SU-DHL-6 (cell line): ENCODE data around the gene CDH13.

ENCODE experiments used
- H2AFZ ChIP-seq: fragments of 200-600 bp; sonication (generic); 2 replicates; pipeline ENCODE4 v1.6.1; 2014; ENCODE audit warnings: low read depth, mild to moderate bottlenecking, moderate library complexity, mixed read lengths, antibody characterized with exemption, low read length; ENCODE audit not compliant: severe bottlenecking
- H3F3A ChIP-seq: fragments of 200-600 bp; shearing (Covaris generic); 2 replicates; pipeline ENCODE4 v1.6.0; 2016; ENCODE audit warnings: antibody characterized with exemption, mild to moderate bottlenecking; ENCODE audit not compliant: insufficient read depth
- H3K27ac ChIP-seq: fragments of 200-600 bp; sonication (generic); 2 replicates; pipeline ENCODE4 v1.5.1; 2016; ENCODE audit warnings: low read depth, mild to moderate bottlenecking, low read length, moderate library complexity, mixed read lengths
- H3K27me3 ChIP-seq: fragments of 200-600 bp; sonication (generic), shearing (Covaris generic); 2 replicates; pipeline ENCODE4 v1.6.0; 2014; ENCODE audit warnings: mild to moderate bottlenecking, low read length
- H3K36me3 ChIP-seq: fragments of 200-600 bp; sonication (generic); 2 replicates; pipeline ENCODE4 v1.6.1; 2014; ENCODE audit warnings: mild to moderate bottlenecking, low read length, mixed read lengths
- H3K4me2 ChIP-seq: fragments of 300-600, 200-600 bp; shearing (Covaris generic), sonication (generic); 2 replicates; pipeline ENCODE4 v1.6.0; 2014; ENCODE audit warnings: low read length, low read depth, mild to moderate bottlenecking; ENCODE audit not compliant: poor library complexity, severe bottlenecking
- H3K4me3 ChIP-seq: fragments of 200-600 bp; sonication (generic); 2 replicates; pipeline ENCODE4 v1.5.1; 2014; ENCODE audit warnings: antibody characterized with exemption, low read length, mild to moderate bottlenecking, mixed read lengths; ENCODE audit not compliant: insufficient read depth, poor library complexity, severe bottlenecking
- H3K79me2 ChIP-seq: fragments of 200-600 bp; sonication (generic); 2 replicates; pipeline ENCODE4 v1.6.1; 2014; ENCODE audit warnings: mild to moderate bottlenecking, low read length, moderate library complexity; ENCODE audit not compliant: insufficient read depth
- H3K9ac ChIP-seq: fragments of 200-600 bp; sonication (generic); 2 replicates; pipeline ENCODE4 v1.7.0; 2014; ENCODE audit warnings: mild to moderate bottlenecking, low read length
- H3K9me2 ChIP-seq: fragments of 200-600 bp; sonication (generic); replicated peaks from 2 replicates; pipeline ENCODE4 v1.6.1; 2014; ENCODE audit warnings: low read length; ENCODE audit not compliant: insufficient read depth
- H3K9me3 ChIP-seq: fragments of 200-600 bp; sonication (generic); 2 replicates; pipeline ENCODE4 v1.6.1; 2014; ENCODE audit warnings: low read length, mixed read lengths; ENCODE audit not compliant: insufficient read depth
- H4K20me1 ChIP-seq: fragments of 200-600 bp; sonication (generic); 2 replicates; pipeline ENCODE4 v1.6.1; 2014; ENCODE audit warnings: low read depth, mild to moderate bottlenecking, antibody characterized with exemption, low read length, moderate library complexity, mixed read lengths
- EZH2phosphoT487 ChIP-seq: fragments of 200-600 bp; sonication (generic), shearing (Covaris generic); conservative IDR thresholded peaks from 2 replicates; pipeline ENCODE4 v1.6.1; 2018; ENCODE audit warnings: mild to moderate bottlenecking, antibody characterized with exemption, low read length, moderate library complexity, mixed read lengths
- TF ChIP-seq, protein P1 (sequence below): fragments of 200-600 bp; sonication (generic); IDR thresholded peaks from one replicate; pipeline ENCODE4 v1.5.1; 2017; ENCODE audit warnings: antibody characterized with exemption, mild to moderate bottlenecking, low read length, moderate library complexity; ENCODE audit not compliant: insufficient read depth, poor library complexity, severe bottlenecking

The CDH13 gene

DNA sequence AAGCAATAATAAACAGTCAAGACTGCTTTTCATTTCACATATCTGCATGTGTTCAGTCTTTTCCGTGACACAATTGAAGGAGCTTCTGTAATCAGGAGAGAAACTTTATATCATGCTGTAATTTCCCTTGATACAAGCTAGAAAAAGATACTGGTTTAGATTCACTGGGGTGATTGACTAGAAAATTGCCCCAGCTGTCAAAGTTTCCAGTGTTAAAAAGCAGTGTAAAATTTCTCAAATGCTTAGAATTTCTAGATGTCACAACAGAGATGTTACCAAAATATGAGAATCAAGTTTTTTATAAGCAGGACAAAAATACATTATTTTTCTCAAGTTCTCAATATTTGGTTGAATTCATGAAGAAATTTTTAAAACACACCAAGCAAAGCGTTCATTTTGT is 888.6 kb downstream of the CDH13 start:
- Histone ChIP-seq H3K9ac (no peak overlapping the region), H3K36me3 (no peaks in the 10 kb centered on the region), H3K4me3 (no peak overlapping the region), H3K79me2 (no peaks in the 10 kb centered on the region), H2AFZ (no peak overlapping the region), H3K9me2 (no peaks in the 10 kb centered on the region), H3K9me3 (no peaks in the 10 kb centered on the region), H3K4me2 (no peak overlapping the region), H3F3A (no peaks in the 10 kb centered on the region), H4K20me1 (no peaks in the 10 kb centered on the region), H3K27ac (no peak overlapping the region), H3K27me3 (no peaks in the 10 kb centered on the region)
- TF ChIP-seq, protein P1, sequence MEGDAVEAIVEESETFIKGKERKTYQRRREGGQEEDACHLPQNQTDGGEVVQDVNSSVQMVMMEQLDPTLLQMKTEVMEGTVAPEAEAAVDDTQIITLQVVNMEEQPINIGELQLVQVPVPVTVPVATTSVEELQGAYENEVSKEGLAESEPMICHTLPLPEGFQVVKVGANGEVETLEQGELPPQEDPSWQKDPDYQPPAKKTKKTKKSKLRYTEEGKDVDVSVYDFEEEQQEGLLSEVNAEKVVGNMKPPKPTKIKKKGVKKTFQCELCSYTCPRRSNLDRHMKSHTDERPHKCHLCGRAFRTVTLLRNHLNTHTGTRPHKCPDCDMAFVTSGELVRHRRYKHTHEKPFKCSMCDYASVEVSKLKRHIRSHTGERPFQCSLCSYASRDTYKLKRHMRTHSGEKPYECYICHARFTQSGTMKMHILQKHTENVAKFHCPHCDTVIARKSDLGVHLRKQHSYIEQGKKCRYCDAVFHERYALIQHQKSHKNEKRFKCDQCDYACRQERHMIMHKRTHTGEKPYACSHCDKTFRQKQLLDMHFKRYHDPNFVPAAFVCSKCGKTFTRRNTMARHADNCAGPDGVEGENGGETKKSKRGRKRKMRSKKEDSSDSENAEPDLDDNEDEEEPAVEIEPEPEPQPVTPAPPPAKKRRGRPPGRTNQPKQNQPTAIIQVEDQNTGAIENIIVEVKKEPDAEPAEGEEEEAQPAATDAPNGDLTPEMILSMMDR = no peak
- TF ChIP-seq EZH2phosphoT487 = no peak

DNA sequence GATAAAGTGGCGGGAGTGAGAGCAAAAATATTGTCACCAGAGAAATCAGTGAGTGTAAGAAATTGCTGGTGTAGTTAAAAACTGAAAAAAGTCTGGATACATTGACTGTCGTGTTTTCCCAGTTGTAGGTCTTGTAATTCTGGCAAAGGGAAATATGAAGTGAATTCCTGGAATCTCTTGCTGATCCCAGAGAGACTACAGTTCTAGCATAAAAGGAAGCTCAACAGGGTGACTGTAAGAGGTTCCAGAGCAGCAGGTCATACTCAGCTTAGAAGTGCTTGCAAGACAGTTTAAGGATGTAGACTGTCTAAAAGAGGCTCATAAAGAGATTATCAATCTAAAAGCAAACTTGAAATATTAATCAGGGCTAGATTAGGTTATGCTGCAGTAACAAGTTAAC is 890.2 kb downstream of the CDH13 start:
- no peaks in the 10 kb centered on the region for H3K36me3 ChIP-seq
- no peak for TF ChIP-seq EZH2phosphoT487
- TF ChIP-seq, protein P1 = no peak

DNA sequence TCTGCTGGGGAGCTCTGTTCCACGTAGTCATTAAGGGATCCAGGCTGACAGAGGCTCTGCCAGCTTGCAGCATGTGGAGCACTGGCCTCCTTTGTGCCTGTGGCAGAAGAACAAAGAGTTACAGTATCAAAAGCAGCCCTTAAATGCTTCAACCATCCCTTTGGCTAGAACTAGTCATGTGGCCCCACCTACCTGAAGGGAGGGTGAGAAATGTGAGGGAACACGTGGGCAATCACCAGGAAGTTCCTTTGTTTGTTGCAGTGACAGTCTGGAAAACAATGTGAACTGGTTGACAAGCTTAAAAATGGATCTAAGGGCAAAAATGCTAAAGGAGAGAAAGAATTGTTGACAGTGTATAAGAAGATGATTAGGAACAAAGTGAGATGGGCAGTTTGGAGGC is 890.6 kb downstream of the CDH13 start:
- no peaks in the 10 kb centered on the region for H3K27me3 ChIP-seq
- H3K79me2 ChIP-seq = no peaks in the 10 kb centered on the region
- no peaks in the 10 kb centered on the region for H3K36me3 ChIP-seq
- H4K20me1 ChIP-seq = no peaks in the 10 kb centered on the region
- no peak overlapping the region for H2AFZ ChIP-seq
- no peak overlapping the region for H3K27ac ChIP-seq
- H3K9me2 ChIP-seq = no peaks in the 10 kb centered on the region
- no peak for TF ChIP-seq EZH2phosphoT487
- TF ChIP-seq, protein P1 = no peak
- H3F3A ChIP-seq = no peaks in the 10 kb centered on the region
- no peaks in the 10 kb centered on the region for H3K9me3 ChIP-seq
- no peak overlapping the region for H3K4me2 ChIP-seq
- no peak overlapping the region for H3K9ac ChIP-seq
- H3K4me3 ChIP-seq = no peak overlapping the region

More for the DNA sequence above, 890.2 kb downstream of the CDH13 start:
- Histone ChIP-seq H3K27ac (no peak overlapping the region), H3K9me3 (no peaks in the 10 kb centered on the region), H3K4me3 (no peak overlapping the region), H3F3A (no peaks in the 10 kb centered on the region), H3K4me2 (no peak overlapping the region), H3K9me2 (no peaks in the 10 kb centered on the region), H2AFZ (no peak overlapping the region), H3K27me3 (no peaks in the 10 kb centered on the region), H4K20me1 (no peaks in the 10 kb centered on the region), H3K9ac (no peak overlapping the region), H3K79me2 (no peaks in the 10 kb centered on the region)
